Stomach (tissue), 9 donors: ENCODE data around the gene POLR1H. TPM values are rescaled to one million over a fixed set of nuclear protein-coding genes. Genes with fewer than 3 reads are reported as not detected.
A peak's percentile ranks its signal among the peaks of the same experiment; 100 is the strongest.

ENCODE experiments used
- DNase-seq, 2 donors: peaks; one replicate each; pipeline versions ENCODE4 v3.0.0 to v3.0.0-alpha.2; 2013 to 2019
- H3K27ac ChIP-seq, 5 donors: fragments of 200-600 bp in 4 of 5; sonication (generic) in 4 of 5; one replicate each; pipeline ENCODE4 v1.5.1; 2013 to 2019; ENCODE audit warnings: mild to moderate bottlenecking in 1 of 5, moderate library complexity in 1 of 5
- H3K27me3 ChIP-seq, 3 donors: fragments of 200-600 bp; sonication (generic); one replicate each; pipeline ENCODE4 v1.5.1; 2017 to 2019; ENCODE audit warnings: mixed run types in 1 of 3
- H3K36me3 ChIP-seq, 4 donors: fragments of 200-600 bp; sonication (generic); 1 replicate in 3 of 4; 2 replicates in 1 of 4; pipeline ENCODE4 v1.5.1; 2016 to 2019
- H3K4me1 ChIP-seq, 4 donors: fragments of 200-600 bp; sonication (generic); one replicate each; pipeline ENCODE4 v1.5.1; 2016 to 2019
- H3K4me3 ChIP-seq, 4 donors: fragments of 200-600 bp; sonication (generic) in 3 of 4; one replicate each; pipeline ENCODE4 v1.5.1; 2016 to 2019; ENCODE audit warnings: mild to moderate bottlenecking in 1 of 4
- H3K9me3 ChIP-seq, 4 donors: fragments of 200-600 bp; sonication (generic); one replicate each; pipeline ENCODE4 v1.5.1; 2016 to 2019
- CTCF ChIP-seq, 7 experiments: fragments of 450-650 bp in 4 of 7; fragments of 200-600 bp in 3 of 7; sonication (generic) in 3 of 7; IDR thresholded peaks; one replicate each; pipeline ENCODE4 v1.5.1; 2016 to 2019; ENCODE audit warnings: antibody characterized with exemption in 7 of 7, control low read depth in 2 of 7, mild to moderate bottlenecking in 1 of 7
- EP300 ChIP-seq: sonication (generic); formaldehyde crosslinking; IDR thresholded peaks from one replicate; pipeline ENCODE4 v1.6.1; 2017; ENCODE audit warnings: antibody characterized with exemption
- POLR2A ChIP-seq, 4 donors: fragments of 450-650 bp; IDR thresholded peaks; one replicate each; pipeline ENCODE4 v1.6.1; 2016; ENCODE audit warnings: antibody characterized with exemption in 4 of 4, control low read depth in 2 of 4, mild to moderate bottlenecking in 1 of 4, moderate library complexity in 1 of 4
- POLR2AphosphoS5 ChIP-seq, 3 donors: sonication (generic); formaldehyde crosslinking; IDR thresholded peaks; one replicate each; pipeline ENCODE4 v1.6.1; 2016; ENCODE audit warnings: antibody characterized with exemption in 3 of 3
- WGBS, 5 donors: extraction: QIAGEN DNeasy Blood & Tissue Kit in 3 of 5; methylation state at CpG; one replicate each; pipeline versions ENCODE4 v1.1.5 to v1.1.7; 2013 to 2018; 5-methylcytosine and 5-hydroxymethylcytosine counted together
- intact Hi-C: fragments of 100-400 bp; cut with DNase I; formaldehyde crosslinking; loops from one replicate; pipeline ENCODE4 v1.15.1; 2023; ENCODE audit warnings: low total_unique reads
- polyA plus RNA-seq, 3 donors: library from polyadenylated mRNA; stranded (reverse); fragments of 200-250 nt; gene quantifications; one replicate each; pipeline ENCODE4 v1.2.3, GENCODE V29; 2013
- total RNA-seq, 5 donors: library from RNA; depleted of rRNA; stranded (reverse); fragments of >200 nt; gene quantifications; one replicate each; pipeline versions ENCODE4 v1.1.0 to v1.2.3, GENCODE V29; 2014 to 2016
- donor health status: healthy with polysubstance abuse.
- donor health status: Bipolar disorder and iron deficiency.
- donor health status: healthy.

The POLR1H gene
- total and polyA plus RNA-seq, 8 donors, result 4.1 to 65.1 (median 34.1) TPM

GRCh38 chr6:30071081-30071818 is 10.2 kb downstream of the POLR1H start:
- Histone ChIP-seq H3K4me3 (peak overlapping the region in 1 of 4 donors; percentile 14), H3K27ac (no peak overlapping the region), H3K36me3 (peaks cover 13 to 32% (median 30%) of the 10 kb centered on the region in 4 donors), H3K27me3 (peaks cover 0 to 58% (median 25%) of the 10 kb centered on the region in 3 donors), H3K9me3 (no peaks in the 10 kb centered on the region), H3K4me1 (peaks cover 27 to 64% (median 47%) of the 10 kb centered on the region in 4 donors)
- WGBS, 5 donors, result 46 to 53% (median 48%) methylated on average over 30 to 68 of the region's 68 CpGs
- intact Hi-C loops, result no loop called here
- TF ChIP-seq POLR2A (IDR thresholded peaks at IDR 0.05) (no peak), POLR2AphosphoS5 (IDR thresholded peaks at IDR 0.05) (no peak), CTCF (IDR thresholded peaks at IDR 0.05) (no peak), EP300 (no peak)
- peak in 1 of 2 donors; percentile 84 for DNase-seq

GRCh38 chr6:30071858-30072257 is 10.8 kb downstream of the POLR1H start:
- DNase-seq, result no peak
- TF ChIP-seq CTCF (IDR thresholded peaks at IDR 0.05) (no peak), EP300 (no peak), POLR2A (IDR thresholded peaks at IDR 0.05) (no peak), POLR2AphosphoS5 (IDR thresholded peaks at IDR 0.05) (no peak)
- Histone ChIP-seq H3K4me1 (peaks cover 27 to 64% (median 47%) of the 10 kb centered on the region in 4 donors), H3K36me3 (peaks cover 13 to 32% (median 30%) of the 10 kb centered on the region in 4 donors), H3K27ac (no peak overlapping the region), H3K9me3 (no peaks in the 10 kb centered on the region), H3K27me3 (peaks cover 0 to 65% (median 25%) of the 10 kb centered on the region in 3 donors), H3K4me3 (no peak overlapping the region)
- 38 to 55% (median 42%) methylated on average over 3 of the region's 3 CpGs for WGBS, 5 donors
- intact Hi-C loops, result no loop called here

GRCh38 chr6:30073489-30074235 is 12.6 kb downstream of the POLR1H start:
- H3K4me3 ChIP-seq, result peak overlapping the region; percentile 46 to 58 (median 52)
- WGBS, 5 donors, result 32 to 56% (median 42%) methylated on average over 7 of the region's 7 CpGs

More at GRCh38 chr6:30073489-30074235, 12.6 kb downstream of the POLR1H start:
- H3K9me3 ChIP-seq, result no peaks in the 10 kb centered on the region
- peaks cover 13 to 28% (median 27%) of the 10 kb centered on the region in 4 donors for H3K36me3 ChIP-seq
- peaks cover 19 to 50% (median 35%) of the 10 kb centered on the region in 4 donors for H3K4me1 ChIP-seq
- intact Hi-C loops, result no loop called here
- no peak overlapping the region for H3K27ac ChIP-seq
- DNase-seq, result no peak
- TF ChIP-seq POLR2AphosphoS5 (IDR thresholded peaks at IDR 0.05), result no peak
- TF ChIP-seq POLR2A (IDR thresholded peaks at IDR 0.05), result no peak
- no peak for TF ChIP-seq CTCF (IDR thresholded peaks at IDR 0.05)
- no peak for TF ChIP-seq EP300
- peaks cover 0 to 68% (median 25%) of the 10 kb centered on the region in 3 donors for H3K27me3 ChIP-seq
